ENCODE data around the gene CCNT1. TPM values are rescaled to one million over a fixed set of nuclear protein-coding genes. Genes with fewer than 3 reads are reported as not detected.
A peak's percentile ranks its signal among the peaks of the same experiment; 100 is the strongest.
"Not testable (repeated sequence)": the region's sequence is repeated elsewhere in the genome, so short reads cannot be mapped to it uniquely, and the experiment has no call there.

Gene CCNT1
- polyA plus RNA-seq, 3 donors: 2.3 to 8.3 (median 4.4) TPM

DNA sequence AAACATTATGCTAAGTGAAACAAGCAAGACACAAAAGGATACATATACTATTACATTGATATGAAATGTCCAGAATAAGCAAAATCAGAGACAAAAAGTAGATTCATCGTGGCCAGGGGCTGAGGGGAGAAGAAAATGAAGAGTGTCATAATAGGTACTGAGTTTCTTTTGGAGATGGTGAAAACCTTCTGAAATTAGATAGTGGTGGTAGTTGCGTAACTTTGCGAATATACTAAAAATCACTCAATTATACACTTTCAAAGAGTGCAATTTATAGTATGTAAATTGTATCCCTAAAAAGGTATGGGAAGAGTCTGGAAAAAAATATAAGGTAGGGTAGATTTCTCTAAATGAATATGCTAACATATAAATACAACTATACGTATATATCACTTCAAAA, 56.6 kb downstream of the CCNT1 start:
- no peak overlapping the region for H2AFZ ChIP-seq (ENCODE audit: insufficient read depth, low read depth, low read length, poor library complexity, severe bottlenecking)
- H3K79me2 ChIP-seq (ENCODE audit: insufficient read depth, low read length): peaks cover 5% of the 10 kb centered on the region
- H3K27ac Mint-ChIP-seq: no peak overlapping the region
- H3K4me1 ChIP-seq (ENCODE audit: control insufficient read depth in 1 of 2, insufficient read depth in 2 of 2, low read length in 2 of 2): no peaks in the 10 kb centered on the region
- intact Hi-C loops (cut with micrococcal nuclease): no loop called here
- no peak overlapping the region for H3K4me2 ChIP-seq (replicated peaks; ENCODE audit: extremely low read depth, low read length, poor library complexity, severe bottlenecking)
- H3K4me3 ChIP-seq (replicated peaks in 1 of 3; ENCODE audit: low read depth in 2 of 3, low read length in 3 of 3): no peak overlapping the region
- H3K36me3 ChIP-seq (replicated peaks in 1 of 2; ENCODE audit: control insufficient read depth in 1 of 2, insufficient read depth in 2 of 2, low read length in 2 of 2): peaks cover 80 to 98% of the 10 kb centered on the region in 2 donors
- H3K27ac ChIP-seq (ENCODE audit: low read depth in 1 of 2, low read length in 2 of 2): no peak overlapping the region
- H4K20me1 ChIP-seq (ENCODE audit: insufficient read depth, low read length): peaks cover 40% of the 10 kb centered on the region
- H3K9me3 Mint-ChIP-seq: peaks cover 0 to 2% (median 0%) of the 10 kb centered on the region in 7 donors
- peaks cover 66 to 91% of the 10 kb centered on the region in 2 donors for H3K36me3 Mint-ChIP-seq
- H3K9ac ChIP-seq (ENCODE audit: insufficient read depth, low read length, poor library complexity, severe bottlenecking): no peak overlapping the region
- H3K4me1 Mint-ChIP-seq: no peaks in the 10 kb centered on the region
- no peak for DNase-seq
- WGBS (ENCODE audit: insufficient coverage): no CpG with 5 or more reads among the region's 4 CpGs
- no peaks in the 10 kb centered on the region for H3K9me3 ChIP-seq (replicated peaks in 1 of 2; ENCODE audit: control insufficient read depth in 1 of 2, insufficient read depth in 1 of 2, low read length in 2 of 2)
- H3K27me3 ChIP-seq (ENCODE audit: control insufficient read depth in 2 of 2, insufficient read depth in 2 of 2, low read length in 2 of 2): no peaks in the 10 kb centered on the region
- TF ChIP-seq, protein P1, sequence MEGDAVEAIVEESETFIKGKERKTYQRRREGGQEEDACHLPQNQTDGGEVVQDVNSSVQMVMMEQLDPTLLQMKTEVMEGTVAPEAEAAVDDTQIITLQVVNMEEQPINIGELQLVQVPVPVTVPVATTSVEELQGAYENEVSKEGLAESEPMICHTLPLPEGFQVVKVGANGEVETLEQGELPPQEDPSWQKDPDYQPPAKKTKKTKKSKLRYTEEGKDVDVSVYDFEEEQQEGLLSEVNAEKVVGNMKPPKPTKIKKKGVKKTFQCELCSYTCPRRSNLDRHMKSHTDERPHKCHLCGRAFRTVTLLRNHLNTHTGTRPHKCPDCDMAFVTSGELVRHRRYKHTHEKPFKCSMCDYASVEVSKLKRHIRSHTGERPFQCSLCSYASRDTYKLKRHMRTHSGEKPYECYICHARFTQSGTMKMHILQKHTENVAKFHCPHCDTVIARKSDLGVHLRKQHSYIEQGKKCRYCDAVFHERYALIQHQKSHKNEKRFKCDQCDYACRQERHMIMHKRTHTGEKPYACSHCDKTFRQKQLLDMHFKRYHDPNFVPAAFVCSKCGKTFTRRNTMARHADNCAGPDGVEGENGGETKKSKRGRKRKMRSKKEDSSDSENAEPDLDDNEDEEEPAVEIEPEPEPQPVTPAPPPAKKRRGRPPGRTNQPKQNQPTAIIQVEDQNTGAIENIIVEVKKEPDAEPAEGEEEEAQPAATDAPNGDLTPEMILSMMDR (IDR thresholded peaks at IDR 0.05): no peak
- no peak overlapping the region for H3K4me3 Mint-ChIP-seq
- H3K27me3 Mint-ChIP-seq (ENCODE audit: low read depth in 3 of 3): no peaks in the 10 kb centered on the region

- Mint-ChIP-seq H3K27ac (peak overlapping the region in 3 of 7 donors; percentile 1 to 53 (median 38)), H3K4me3 (no peak overlapping the region), H3K27me3 (ENCODE audit: low read depth in 3 of 3) (no peaks in the 10 kb centered on the region), H3K9me3 (no peaks in the 10 kb centered on the region), H3K4me1 (no peaks in the 10 kb centered on the region), H3K36me3 (peaks cover 50 to 83% of the 10 kb centered on the region in 2 donors)
- H3K79me2 ChIP-seq (ENCODE audit: insufficient read depth, low read length): no peaks in the 10 kb centered on the region
- H3K9ac ChIP-seq (ENCODE audit: insufficient read depth, low read length, poor library complexity, severe bottlenecking): no peak overlapping the region
- H3K4me3 ChIP-seq (replicated peaks in 1 of 3; ENCODE audit: low read depth in 2 of 3, low read length in 3 of 3): no peak overlapping the region
- H2AFZ ChIP-seq (ENCODE audit: insufficient read depth, low read depth, low read length, poor library complexity, severe bottlenecking): no peak overlapping the region
- intact Hi-C loops (cut with micrococcal nuclease): no loop called here
- peaks cover 21% of the 10 kb centered on the region for H4K20me1 ChIP-seq (ENCODE audit: insufficient read depth, low read length)
- TF ChIP-seq, protein P1 (IDR thresholded peaks at IDR 0.05): no peak
- no peaks in the 10 kb centered on the region for H3K27me3 ChIP-seq (ENCODE audit: control insufficient read depth in 2 of 2, insufficient read depth in 2 of 2, low read length in 2 of 2)
- no peak overlapping the region for H3K27ac ChIP-seq (ENCODE audit: low read depth in 1 of 2, low read length in 2 of 2)
- no peak for DNase-seq
- H3K36me3 ChIP-seq (replicated peaks in 1 of 2; ENCODE audit: control insufficient read depth in 1 of 2, insufficient read depth in 2 of 2, low read length in 2 of 2): peaks cover 60 to 91% of the 10 kb centered on the region in 2 donors
- no peak overlapping the region for H3K4me2 ChIP-seq (replicated peaks; ENCODE audit: extremely low read depth, low read length, poor library complexity, severe bottlenecking)
- H3K4me1 ChIP-seq (ENCODE audit: control insufficient read depth in 1 of 2, insufficient read depth in 2 of 2, low read length in 2 of 2): no peaks in the 10 kb centered on the region
- H3K9me3 ChIP-seq (replicated peaks in 1 of 2; ENCODE audit: control insufficient read depth in 1 of 2, insufficient read depth in 1 of 2, low read length in 2 of 2): no peaks in the 10 kb centered on the region
- no CpG with 5 or more reads among the region's 4 CpGs for WGBS (ENCODE audit: insufficient coverage)
These were observed 64.8 kb downstream of the CCNT1 start for GRCh38 chr12:48651681-48652080.

- H3K79me2 ChIP-seq (ENCODE audit: insufficient read depth, low read length); H4K20me1 ChIP-seq (ENCODE audit: insufficient read depth, low read length); H3K4me2 ChIP-seq (replicated peaks; ENCODE audit: extremely low read depth, low read length, poor library complexity, severe bottlenecking); intact Hi-C loops (cut with micrococcal nuclease); DNase-seq; H3K4me3 ChIP-seq (replicated peaks in 1 of 3; ENCODE audit: low read depth in 2 of 3, low read length in 3 of 3); H3K4me1 Mint-ChIP-seq; H3K4me1 ChIP-seq (ENCODE audit: control insufficient read depth in 1 of 2, insufficient read depth in 2 of 2, low read length in 2 of 2); H3K9ac ChIP-seq (ENCODE audit: insufficient read depth, low read length, poor library complexity, severe bottlenecking); H3K4me3 Mint-ChIP-seq; H2AFZ ChIP-seq (ENCODE audit: insufficient read depth, low read depth, low read length, poor library complexity, severe bottlenecking); H3K27me3 Mint-ChIP-seq (ENCODE audit: low read depth in 3 of 3); H3K27me3 ChIP-seq (ENCODE audit: control insufficient read depth in 2 of 2, insufficient read depth in 2 of 2, low read length in 2 of 2); H3K27ac ChIP-seq (ENCODE audit: low read depth in 1 of 2, low read length in 2 of 2); H3K27ac Mint-ChIP-seq: not testable (repeated sequence)
- H3K36me3 Mint-ChIP-seq: peaks cover 40 to 74% of the 10 kb centered on the region in 2 donors
- Histone ChIP-seq H3K36me3 (replicated peaks in 1 of 2; ENCODE audit: control insufficient read depth in 1 of 2, insufficient read depth in 2 of 2, low read length in 2 of 2) (peaks cover 36 to 60% of the 10 kb centered on the region in 2 donors), H3K9me3 (replicated peaks in 1 of 2; ENCODE audit: control insufficient read depth in 1 of 2, insufficient read depth in 1 of 2, low read length in 2 of 2) (peaks cover 9 to 17% of the 10 kb centered on the region in 2 donors)
- peaks cover 9 to 25% (median 15%) of the 10 kb centered on the region in 7 donors for H3K9me3 Mint-ChIP-seq
- no CpG with 5 or more reads among the region's 8 CpGs for WGBS (ENCODE audit: insufficient coverage)
These were observed 71.2 kb downstream of the CCNT1 start for GRCh38 chr12:48645354-48645753.

Measured in CD14-positive monocyte (primary cell).